Body of pancreas (tissue), 4 donors: ENCODE measurements around the gene FBN3.

Source experiments
- CTCF ChIP-seq, 7 experiments: fragments of 450-650 bp in 4 of 7; fragments of 200-600 bp in 3 of 7; sonication (generic) in 3 of 7; IDR thresholded peaks; one replicate each; pipeline ENCODE4 v1.5.1; 2016 to 2019; ENCODE audit warnings: antibody characterized with exemption in 7 of 7
- POLR2A ChIP-seq, 3 donors: fragments of 450-650 bp; IDR thresholded peaks; one replicate each; pipeline ENCODE4 v1.6.1; 2016; ENCODE audit warnings: antibody characterized with exemption in 3 of 3, mild to moderate bottlenecking in 2 of 3

- TF ChIP-seq CTCF (IDR thresholded peaks at IDR 0.05) (no peak), POLR2A (IDR thresholded peaks at IDR 0.05) (no peak)
These were observed 69.4 kb downstream of the FBN3 start for GRCh38 chr19:8079988-8080387.
